SIG-M5 (cell line): ENCODE measurements around the gene CNTNAP2.
"Not testable (repeated sequence)": the region's sequence is repeated elsewhere in the genome, so short reads cannot be mapped to it uniquely, and the experiment has no call there.

ENCODE experiments used
- DNase-seq: peaks from one replicate; lab custom pipeline; 2025; lab: John Stamatoyannopoulos, UW

The CNTNAP2 gene

DNA sequence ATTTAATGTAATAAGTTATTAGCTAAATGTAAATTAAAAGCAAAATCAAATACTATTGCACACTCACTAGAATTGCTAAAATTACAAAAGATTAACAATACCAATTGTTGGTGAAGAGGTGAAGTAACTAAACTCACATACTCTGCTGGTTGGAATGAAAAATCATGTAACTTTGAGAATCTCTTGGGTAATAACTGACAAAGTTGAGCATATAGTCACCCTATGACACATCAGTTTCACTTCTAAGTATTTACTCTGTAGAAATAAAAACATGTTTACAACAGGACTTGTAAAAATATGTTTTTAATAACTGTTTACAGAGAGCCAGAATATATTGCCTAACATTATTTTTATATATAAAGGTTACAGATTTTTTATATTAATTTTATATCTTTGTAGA is 33.6 kb downstream of the CNTNAP2 start:
- DNase-seq = no peak

DNA sequence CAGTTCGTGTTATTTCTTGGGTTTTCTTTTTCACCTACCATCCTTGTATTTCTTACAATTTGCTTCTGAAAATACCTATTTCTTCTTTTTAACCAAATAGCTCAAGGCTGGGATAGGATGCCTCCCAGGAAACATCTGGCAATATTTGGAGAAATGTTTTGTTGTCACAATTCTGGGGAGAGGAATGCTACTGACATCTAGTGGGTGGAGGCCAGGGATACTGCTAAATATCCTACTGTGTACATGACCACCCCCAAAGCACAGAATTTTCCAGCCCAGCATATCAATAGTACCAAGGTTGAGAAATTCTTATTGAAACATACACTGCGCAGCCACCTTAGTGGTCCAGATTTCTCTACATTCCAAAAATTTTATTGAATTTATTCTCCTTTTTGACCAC is 55.5 kb downstream of the CNTNAP2 start:
- no peak for DNase-seq

DNA sequence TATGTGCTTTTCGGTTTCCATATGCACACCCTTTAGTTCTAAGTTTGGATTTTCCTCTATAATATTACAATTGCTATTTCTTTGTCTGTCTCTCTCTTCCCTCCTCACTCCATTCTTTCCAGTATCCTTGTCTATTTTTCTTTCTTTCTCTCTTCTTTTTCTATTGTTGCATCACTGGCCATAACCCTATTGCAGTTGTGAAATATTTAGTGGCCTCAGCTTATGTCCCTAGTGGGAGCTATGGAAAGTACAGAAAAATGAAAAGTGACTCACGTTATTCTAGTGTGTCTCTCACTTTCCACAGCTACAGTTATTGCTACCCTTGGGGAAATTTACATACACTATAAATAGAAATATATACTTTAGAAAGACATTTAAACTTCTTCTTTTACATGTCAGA is 59.1 kb downstream of the CNTNAP2 start:
- no peak for DNase-seq

DNA sequence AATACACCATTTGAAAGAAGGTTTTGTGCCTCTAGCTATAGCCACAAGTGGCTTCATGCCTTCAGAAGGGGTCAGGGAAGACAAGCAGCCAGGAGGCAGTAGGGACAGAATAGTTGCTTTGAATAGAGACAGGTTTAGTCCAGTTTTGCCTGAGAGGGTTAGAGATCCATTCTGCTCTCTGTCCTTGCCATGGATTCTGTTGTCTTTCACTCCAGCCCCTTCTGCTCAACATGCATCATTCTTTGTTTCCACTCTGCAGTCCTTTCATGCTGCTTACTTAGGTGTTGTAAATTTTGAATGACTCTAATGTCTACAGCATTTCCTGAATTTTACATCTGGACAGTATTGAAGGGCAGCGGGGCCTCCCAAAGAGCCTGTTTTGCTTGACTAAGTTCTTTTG is 60.3 kb downstream of the CNTNAP2 start:
- no peak for DNase-seq

DNA sequence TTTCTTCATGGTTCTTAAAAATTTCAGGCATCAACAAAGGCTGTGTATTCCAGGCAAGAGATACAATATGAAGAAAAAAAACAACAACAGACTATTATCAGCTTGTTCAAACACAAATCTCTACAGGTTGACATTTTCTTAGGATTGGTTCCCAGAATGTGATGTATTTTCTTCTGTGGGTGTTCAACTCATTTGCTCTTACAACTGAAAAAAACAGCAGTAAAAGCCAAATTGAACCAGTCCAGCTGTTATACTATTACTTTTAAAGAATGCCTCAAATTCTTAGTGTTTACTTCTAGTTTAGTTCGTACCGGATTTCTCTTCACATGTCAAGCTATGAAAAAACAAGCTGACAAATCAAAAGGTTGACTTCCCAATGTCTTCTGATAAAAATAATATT is 60.7 kb downstream of the CNTNAP2 start:
- no peak for DNase-seq

DNA sequence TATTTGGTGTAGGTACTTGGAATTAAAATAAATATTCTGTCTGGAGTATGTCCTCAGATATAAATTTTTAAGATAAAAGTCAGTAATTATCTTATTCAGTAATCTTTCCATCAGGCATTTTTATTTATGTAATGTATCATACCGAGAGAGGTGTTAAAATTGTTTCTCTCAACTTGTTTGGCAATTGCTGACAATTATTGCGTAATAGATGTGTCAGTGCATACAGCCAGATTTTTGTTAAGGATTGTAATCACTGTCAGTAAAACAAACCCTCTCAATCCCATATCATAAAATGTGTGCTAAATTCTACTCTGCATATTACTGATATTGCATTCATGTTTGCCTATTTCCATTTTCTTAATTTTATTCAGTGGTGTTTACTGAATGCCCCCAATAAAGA is 69.2 kb downstream of the CNTNAP2 start:
- no peak for DNase-seq

DNA sequence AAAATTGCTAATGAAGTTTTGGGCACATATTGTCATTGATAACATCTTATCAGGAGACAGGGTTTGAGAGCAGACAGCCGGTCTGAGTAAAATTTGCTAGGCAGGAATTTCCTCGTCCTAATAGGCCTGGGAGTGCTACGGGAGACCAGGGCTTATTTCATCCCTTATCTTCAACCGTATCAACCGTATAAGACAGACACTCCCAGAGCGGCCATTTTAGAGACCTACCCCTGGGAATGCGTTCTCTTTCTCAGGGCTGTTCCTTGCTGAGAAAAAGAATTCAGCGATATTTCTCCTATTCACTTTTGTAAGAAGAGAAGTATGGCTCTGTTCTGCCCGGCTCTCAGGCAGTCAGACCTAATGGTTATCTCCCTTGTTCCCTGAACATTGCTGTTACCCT is 74.8 kb downstream of the CNTNAP2 start:
- not testable (repeated sequence) for DNase-seq

DNA sequence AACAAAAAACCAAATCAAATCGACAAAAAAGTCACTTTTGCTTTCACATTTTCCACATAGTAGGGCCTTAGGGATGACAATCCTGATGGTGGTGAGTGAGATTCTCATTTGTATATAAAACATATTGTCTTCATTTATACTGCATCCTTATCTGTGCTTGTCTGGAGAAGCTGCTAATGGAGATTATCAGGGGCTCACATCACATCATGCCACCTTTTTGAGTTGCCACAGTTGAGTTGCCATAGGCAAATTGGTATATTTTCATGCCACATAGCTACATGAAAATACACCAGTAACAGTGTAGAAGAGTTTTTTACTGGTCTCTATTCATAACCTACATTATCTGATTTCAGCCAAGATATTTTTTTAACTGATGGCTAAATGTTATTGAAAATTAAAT is 85.3 kb downstream of the CNTNAP2 start:
- no peak for DNase-seq

DNA sequence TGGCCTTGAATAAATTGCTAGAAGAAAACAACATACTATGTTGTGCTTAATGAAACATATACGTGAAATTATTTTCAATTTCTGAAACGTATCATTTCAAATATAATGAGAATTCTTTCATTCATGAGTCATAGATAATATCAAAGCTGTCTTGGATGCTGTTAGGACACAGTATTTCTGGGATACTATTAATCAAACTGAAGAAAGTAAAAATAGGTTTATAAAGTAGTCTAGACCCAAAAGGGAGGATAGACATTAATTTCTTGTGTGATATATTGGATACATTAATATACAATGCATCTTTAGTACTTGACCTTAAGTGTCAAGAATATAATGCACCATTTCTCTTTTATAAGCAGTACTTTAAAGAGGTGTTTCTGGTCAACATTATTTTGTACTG is 89.7 kb downstream of the CNTNAP2 start:
- DNase-seq = no peak

DNA sequence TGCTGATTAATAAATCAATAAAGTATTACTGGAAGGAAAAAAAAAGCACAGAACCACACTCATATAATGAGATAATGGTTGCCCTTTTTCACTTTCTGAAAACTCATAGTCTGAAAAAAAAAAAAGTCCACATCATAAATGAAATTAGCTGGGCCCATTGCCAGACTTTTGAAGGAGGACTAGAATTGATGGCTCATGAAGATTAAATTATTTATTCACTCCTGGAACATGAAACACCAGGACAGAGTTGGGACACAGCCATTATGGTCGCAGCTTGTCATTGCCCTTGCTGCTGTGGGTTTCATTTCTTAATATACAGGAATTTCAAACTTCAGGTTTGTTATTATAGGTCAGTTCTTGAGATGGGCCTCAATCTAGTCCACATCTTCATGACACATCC is 91.9 kb downstream of the CNTNAP2 start:
- DNase-seq = no peak

DNA sequence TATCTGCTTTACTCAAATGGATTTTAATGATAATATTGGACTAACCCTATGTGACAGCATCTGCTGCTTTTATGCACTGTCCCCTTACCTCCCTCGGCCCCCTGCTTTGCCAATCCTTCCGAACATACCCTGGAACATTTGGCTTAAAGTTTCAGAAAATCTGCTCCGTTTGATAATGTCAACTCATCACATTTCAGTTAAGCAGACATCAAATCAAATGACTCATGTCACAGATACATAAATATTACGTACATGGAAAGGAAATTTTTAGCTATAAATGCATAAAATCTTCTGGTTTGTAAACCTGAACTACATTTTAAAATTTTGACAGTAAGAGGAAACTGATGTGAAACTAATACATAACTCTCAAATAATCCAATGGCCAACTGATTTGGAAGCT is 98.2 kb downstream of the CNTNAP2 start:
- no peak for DNase-seq

DNA sequence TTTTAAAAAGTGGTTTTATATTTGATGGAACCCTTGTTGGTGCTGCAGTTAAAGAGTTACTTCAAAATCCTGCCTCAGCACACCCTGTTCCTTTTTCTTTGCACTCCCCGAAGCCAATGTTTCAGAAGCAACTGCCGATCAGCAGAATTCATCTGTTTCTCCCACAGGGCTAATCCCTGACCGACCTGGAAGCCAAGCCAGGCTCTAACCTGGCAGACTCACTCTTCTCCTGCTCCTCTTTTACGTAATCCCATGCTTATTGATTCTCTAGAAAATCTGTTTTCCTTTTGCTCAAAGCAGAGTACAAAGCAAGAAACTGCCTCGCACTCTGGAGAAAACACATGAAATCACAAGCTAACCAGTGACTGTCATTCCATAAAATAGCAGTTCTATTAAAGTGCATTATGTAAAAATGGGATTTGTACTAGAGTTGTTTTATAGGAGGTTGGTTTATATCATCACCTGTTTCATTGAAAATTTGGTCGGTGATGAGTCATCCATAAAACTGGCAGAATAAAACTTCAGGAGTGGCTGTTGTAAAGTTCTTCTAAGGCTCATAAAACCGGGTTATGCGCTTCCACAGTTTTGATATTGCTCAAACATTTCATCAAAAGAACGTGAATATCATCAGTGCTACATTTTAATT is 99.9 kb downstream of the CNTNAP2 start:
- no peak for DNase-seq

DNA sequence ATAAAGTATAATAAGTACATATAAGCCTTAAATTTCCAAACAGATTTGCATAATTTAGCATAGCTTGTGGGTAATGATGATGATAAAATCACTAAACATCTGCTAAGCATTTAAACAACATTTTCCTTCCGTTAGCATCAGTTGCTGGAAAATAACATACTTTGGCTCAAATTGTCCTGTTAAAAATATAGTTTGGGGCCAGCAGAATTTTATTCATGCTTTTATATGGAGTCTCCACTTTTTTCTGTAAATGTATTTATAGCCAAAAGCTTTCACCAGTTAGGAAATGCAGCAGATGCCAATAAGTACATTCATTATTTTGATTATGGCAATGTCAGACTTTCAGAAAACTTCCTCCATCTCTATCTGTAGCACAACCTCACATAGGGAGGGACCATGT is 107.2 kb downstream of the CNTNAP2 start:
- DNase-seq = no peak

DNA sequence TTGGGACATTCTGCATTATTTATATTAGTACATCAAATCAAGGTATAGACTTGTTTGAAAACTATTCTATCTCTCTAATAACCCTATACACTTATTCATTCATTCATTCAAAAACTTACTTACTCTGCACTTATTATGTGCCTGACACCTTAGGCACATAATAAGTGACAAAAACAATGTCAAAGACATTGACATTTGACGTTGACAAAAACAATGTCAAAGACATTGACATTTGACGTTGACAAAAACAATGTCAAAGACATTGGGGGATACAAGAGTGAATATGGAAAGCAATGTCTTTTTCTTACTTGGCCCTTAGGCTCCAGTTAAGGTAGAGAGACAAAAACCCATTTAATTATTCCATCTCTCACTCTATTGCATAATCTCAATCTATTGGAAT is 116.0 kb downstream of the CNTNAP2 start:
- DNase-seq = no peak

DNA sequence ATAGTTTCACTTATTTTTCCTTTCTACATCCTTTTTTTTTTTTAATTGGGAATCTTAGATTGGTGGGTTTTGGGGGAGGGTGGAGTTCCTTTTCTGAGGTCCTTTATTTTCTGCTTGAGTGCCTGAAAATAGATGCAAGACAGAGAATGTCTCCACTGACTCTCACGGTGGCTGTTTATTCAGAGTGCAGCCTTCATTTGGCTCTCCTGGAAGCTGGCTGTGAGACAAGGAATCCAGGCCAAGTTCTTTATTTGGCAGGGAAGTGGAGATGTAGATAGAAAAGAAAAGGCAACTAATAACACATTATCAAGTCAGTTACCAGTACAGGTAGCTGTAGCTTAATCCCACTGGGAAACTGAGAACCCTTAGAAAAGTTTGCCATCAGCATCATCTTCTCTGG is 118.6 kb downstream of the CNTNAP2 start:
- DNase-seq = no peak

DNA sequence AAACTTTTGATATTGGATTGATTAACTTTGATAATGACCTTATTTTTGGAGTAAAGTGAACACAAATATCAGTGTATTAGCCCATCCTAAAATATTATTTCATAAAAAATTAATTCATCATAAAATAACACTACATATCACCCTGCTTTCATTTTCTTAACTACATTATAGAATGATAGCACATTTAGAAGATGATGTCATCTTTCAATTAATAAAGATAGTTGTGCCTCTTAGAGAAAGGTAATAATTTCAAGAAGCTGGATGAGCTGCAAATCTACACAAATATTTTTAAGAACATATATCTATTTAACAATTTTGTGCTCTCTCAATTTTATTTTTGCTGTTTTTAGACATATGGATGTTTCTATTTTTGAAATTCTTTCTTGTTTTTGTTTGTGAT is 126.1 kb downstream of the CNTNAP2 start:
- no peak for DNase-seq

DNA sequence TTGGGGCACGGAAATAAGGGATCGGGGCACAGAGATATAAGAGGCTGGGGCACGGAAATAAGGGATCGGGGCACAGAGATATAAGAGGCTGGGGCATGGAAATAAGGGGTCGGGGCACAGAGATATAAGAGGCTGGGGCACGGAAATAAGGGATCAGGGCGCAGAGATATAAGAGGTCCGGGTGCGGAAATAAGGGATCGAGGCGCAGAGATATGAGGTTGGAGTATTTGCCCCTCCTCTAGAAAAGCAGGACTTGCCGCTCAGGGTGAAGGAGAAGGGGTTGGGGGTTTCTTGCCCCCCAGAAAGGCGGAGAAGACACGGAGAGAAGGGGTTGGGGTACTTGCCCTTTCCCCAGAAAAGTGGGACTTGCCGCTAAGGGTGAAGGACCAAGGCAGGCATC is 131.4 kb downstream of the CNTNAP2 start:
- not testable (repeated sequence) for DNase-seq

DNA sequence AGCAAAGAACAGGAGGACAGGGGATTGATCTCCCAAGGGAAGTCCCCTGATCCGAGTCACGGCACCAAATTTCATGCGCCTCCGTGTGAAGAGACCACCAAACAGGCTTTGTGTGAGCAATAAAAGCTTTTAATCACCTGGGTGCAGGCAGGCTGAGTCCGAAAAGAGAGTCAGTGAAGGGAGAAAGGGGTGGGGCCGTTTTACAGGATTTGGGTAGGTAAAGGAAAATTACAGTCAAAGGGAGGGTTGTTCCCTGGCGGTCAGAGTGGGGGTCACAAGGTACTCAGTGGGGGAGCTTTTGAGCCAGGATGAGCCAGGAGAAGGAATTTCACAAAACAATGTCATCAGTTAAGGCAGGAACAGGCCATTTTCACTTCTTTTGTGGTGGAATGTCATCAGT is 132.1 kb downstream of the CNTNAP2 start:
- not testable (repeated sequence) for DNase-seq

DNA sequence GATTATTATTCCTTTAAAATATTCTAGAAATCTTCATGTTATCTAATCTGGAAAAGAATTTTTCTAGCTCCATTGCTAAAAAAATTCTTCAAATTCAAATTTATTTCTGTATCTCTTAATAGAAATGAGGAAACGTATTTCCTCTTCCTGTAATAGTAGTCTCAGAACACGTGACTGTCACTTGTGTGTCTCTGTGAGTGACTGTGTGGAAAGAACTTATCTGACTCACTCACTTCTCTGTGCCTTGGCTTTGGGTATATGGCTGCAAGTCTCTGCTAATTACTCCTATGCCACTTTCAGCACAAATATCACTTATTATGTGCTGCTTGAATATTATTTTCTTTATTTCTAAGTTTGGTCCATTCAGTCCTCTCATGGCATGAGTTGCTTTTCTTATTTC is 132.7 kb downstream of the CNTNAP2 start:
- no peak for DNase-seq

DNA sequence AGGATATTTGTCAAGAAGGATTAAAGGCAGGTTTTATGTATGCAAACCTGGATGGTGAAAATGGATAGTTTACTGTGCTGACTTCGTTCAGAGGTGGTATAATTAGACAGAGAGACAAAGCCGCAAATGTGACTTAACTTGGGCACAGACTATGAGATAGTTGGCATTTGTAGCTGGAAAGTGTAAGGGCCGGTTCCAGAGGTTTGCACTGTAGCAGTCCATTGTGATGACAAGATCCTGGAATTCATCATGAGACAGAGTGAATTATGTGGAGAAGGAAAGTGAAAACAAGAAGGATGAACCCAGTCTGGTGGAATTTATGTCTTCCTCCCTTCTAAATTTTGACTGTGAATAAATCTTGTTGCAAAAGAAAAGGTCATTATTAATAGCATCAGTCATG is 139.0 kb downstream of the CNTNAP2 start:
- DNase-seq = no peak

DNA sequence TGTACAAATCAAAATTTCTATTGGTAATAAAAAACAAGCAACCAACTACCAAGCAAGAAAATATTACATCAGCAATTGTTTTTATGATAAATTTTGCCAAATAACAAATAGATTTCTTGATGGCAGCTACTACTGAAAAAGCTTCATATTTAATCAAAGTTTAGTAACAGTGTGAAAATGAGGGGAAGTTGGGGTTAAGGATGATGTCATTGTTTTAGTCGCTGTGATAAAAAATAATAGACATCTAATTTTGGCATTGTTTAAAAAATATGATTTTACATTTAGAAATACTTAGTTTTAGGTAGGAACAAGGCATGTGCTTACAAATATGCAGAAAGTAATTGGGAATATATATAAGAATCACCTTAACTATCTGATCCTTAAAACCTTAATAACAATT is 145.9 kb downstream of the CNTNAP2 start:
- no peak for DNase-seq

DNA sequence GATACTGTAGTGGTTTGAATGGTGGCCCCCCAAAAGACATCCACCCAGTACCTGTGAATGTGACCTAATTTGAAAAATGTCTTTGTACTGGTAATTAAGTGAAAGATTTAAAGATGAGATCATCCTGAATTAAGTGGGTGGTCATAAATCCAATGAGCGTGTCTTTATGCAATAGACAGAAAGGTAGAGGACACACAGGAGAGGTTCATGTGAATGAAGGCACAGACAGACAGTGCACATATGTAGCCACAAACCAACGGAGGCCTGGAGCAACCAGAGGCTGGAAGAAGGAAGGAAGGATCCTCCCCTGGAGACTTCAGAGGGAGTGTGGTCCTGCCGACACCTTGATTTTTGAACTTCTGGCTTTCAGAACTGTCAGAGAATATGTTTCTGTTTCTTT is 160.3 kb downstream of the CNTNAP2 start:
- DNase-seq = no peak

DNA sequence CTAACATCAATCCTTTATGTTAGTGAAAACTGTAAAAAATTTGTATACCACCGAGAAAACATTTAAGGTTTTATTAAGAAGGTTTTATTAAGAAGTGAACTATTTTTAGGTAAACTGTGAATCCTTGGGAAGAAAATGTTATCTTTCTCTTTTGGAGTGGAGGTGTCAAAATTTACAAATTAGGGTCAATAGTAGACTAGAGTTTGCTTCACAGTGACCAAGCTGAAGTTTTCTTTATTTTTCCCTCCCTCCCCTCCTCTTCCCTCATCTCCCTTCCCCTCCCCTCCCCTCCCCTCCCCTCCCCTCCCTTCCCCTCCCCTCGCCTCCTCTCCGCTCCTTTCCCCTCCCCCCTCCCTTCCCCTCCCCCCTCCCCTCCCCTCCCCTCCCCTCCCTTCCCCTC is 168.8 kb downstream of the CNTNAP2 start:
- no peak for DNase-seq

DNA sequence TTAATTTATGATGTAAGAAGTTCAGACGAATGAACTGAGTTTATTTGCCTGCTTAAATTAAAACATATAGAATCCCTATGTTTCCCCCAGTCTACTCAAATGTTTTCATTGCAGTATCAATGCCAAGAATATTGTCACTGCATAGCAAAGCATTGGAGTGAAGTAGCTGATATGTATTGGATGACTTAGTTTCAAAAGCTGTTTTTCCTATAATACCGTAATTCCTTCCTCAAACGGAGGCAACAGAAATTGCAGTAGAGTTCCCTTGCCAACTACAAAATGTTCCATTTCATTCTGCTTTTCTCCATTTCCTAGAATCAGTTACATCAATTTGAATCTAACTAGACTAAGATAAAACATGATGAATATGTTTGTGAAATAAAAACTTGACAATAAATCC is 174.1 kb downstream of the CNTNAP2 start:
- no peak for DNase-seq

DNA sequence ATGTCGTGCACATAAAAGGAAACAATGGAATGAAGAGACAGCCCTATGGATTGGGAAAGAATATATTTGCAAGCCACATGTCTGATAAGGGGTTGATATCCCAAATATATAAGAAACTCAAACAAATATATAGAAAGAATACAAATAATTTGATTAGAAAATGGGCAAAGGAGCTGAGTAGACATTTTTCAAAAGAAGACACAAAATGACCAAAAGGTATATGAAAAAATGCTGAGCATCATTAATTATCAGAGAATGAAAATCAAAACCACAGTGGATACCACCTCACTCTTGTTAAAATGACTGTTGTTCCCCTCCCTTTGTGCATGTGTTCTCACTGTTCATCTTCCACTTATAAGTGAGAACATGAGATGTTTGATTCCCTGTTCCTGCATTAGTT is 175.3 kb downstream of the CNTNAP2 start:
- no peak for DNase-seq
